ENCODE results near the gene NGEF. TPM values are rescaled to one million over a fixed set of nuclear protein-coding genes. Genes with fewer than 3 reads are reported as not detected.

Gene NGEF
- total and polyA plus RNA-seq, 9 of the 15 experiments (the other 6 are each of a cell fraction or from before 2014, with no cell fraction given), result 0.07 to 0.17 (median 0.09) TPM; not detected in 6

DNA sequence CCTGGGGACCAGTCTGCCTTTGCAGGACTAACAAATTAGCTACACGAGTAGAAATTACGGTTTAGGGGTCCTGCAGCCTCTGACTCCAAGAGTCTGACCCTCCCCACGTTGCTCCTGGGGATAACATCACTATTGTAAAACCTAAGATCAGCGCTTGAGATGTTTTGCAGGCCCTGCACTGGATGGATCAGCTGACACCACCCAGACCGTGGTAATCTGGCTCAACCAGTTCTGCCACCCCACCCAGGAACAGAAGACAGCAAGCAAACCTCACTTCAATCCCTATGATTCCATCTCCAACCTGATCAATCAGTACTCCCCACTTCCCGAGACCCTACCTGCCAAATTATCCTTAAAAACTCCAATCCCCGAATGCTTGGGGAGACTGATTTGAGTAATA is 31.7 kb downstream of the NGEF start:
- Histone ChIP-seq H3K4me3 (no peak overlapping the region), H3K4me1 (replicated peaks in 1 of 2; ENCODE audit: control insufficient read depth in 2 of 2, insufficient read depth in 2 of 2, low read length in 2 of 2) (no peaks in the 10 kb centered on the region; a peak in 2 of 5 replicates), H3K4me2 (ENCODE audit: insufficient read depth, low read length) (no peak overlapping the region), H3K27me3 (ENCODE audit: control insufficient read depth in 2 of 2, insufficient read depth in 2 of 2, low read length in 2 of 2) (peaks cover 0 to 61% of the 10 kb centered on the region in 2 experiments; a peak in 2 of 5 replicates), H3K9me1 (ENCODE audit: control insufficient read depth, insufficient read depth, low read length) (no peaks in the 10 kb centered on the region), H2AFZ (ENCODE audit: low read depth, low read length) (no peak overlapping the region), H3K27ac (ENCODE audit: extremely low read depth, low read depth, low read length) (no peak overlapping the region), H3K36me3 (ENCODE audit: control insufficient read depth, insufficient read depth, low read length) (no peaks in the 10 kb centered on the region), H3K9me3 (replicated peaks; ENCODE audit: control insufficient read depth, insufficient read depth, low read depth, low read length) (no peaks in the 10 kb centered on the region), H3K9ac (ENCODE audit: insufficient read depth in 1 of 2, low read depth in 2 of 2, low read length in 2 of 2) (no peak overlapping the region), H4K20me1 (replicated peaks; ENCODE audit: control insufficient read depth, insufficient read depth, low read length) (no peaks in the 10 kb centered on the region), H3K79me2 (ENCODE audit: control insufficient read depth, insufficient read depth, low read length) (no peaks in the 10 kb centered on the region)
- TF ChIP-seq ARHGAP35 (IDR thresholded peaks at IDR 0.05; ENCODE audit: partially characterized antibody) (no peak), E2F3 (CRISPR knock-in tag; IDR thresholded peaks at IDR 0.05) (no peak), ZNF436 (CRISPR knock-in tag; IDR thresholded peaks at IDR 0.05) (no peak), SRSF7 (optimal IDR thresholded peaks at IDR 0.05; ENCODE audit: low read depth, low read length) (no peak), CBX2 (IDR thresholded peaks at IDR 0.05; ENCODE audit: insufficient read depth, low read length, poor library complexity, severe bottlenecking) (no peak), ZNF785 (CRISPR knock-in tag; IDR thresholded peaks at IDR 0.05) (no peak), SP2 (IDR thresholded peaks at IDR 0.05; ENCODE audit: extremely low read depth, low read depth, low read length, poor library complexity, severe bottlenecking) (no peak), NCOA2 (IDR thresholded peaks at IDR 0.05; ENCODE audit: partially characterized antibody in 2 of 2) (no peak), FOXA3 (CRISPR knock-in tag; conservative IDR thresholded peaks at IDR 0.05 in 1 of 2, IDR thresholded peaks at IDR 0.05 in 1 of 2) (no peak), EWSR1 (IDR thresholded peaks at IDR 0.05; ENCODE audit: borderline replicate concordance, low read depth, partially characterized antibody) (no peak), ZFP1 (CRISPR knock-in tag; IDR thresholded peaks at IDR 0.05) (no peak), MTA1 (IDR thresholded peaks at IDR 0.05; ENCODE audit: borderline replicate concordance) (no peak), ZNF232 (CRISPR knock-in tag; IDR thresholded peaks at IDR 0.05) (no peak), HNRNPL (IDR thresholded peaks at IDR 0.05; ENCODE audit: low read depth, low read length) (no peak), E4F1 (CRISPR knock-in tag; IDR thresholded peaks at IDR 0.05; ENCODE audit: borderline replicate concordance) (no peak)
- WGBS (ENCODE audit: insufficient coverage, low coverage, missing lambda C conversion rate), result 8% methylated on average over 5 of the region's 7 CpGs
- CTCF ChIA-PET (ENCODE audit: low intra/inter-chr PET ratio), result no interaction called here
- FAIRE-seq, result no peak
- BruUV-seq (replicated peaks), result no TSS peak
- ATAC-seq, result no peak
- DNase-seq (ENCODE audit: extremely low read depth in 1 of 4, low spot score in 3 of 4), result no peak
- in situ Hi-C loops (cut with MboI) (no loop called here), intact Hi-C loops (cut with micrococcal nuclease) (no loop called here)
- POLR2A ChIA-PET, result no interaction called here

Data from K562 (cell line).